ENCODE results near the gene SHTN1. TPM values are rescaled to one million over a fixed set of nuclear protein-coding genes. Genes with fewer than 3 reads are reported as not detected.

SHTN1 gene
- polyA plus RNA-seq, 1 donor = 37.2 TPM

GRCh38 chr10:116988311-116988710, 16.7 kb downstream of the SHTN1 start:
- H3K4me3 ChIP-seq (ENCODE audit: low read length) = no peak overlapping the region

GRCh38 chr10:116985611-116986010, 19.4 kb downstream of the SHTN1 start:
- DNase-seq = no peak
- Histone ChIP-seq H3K27ac (ENCODE audit: low read length) (no peak overlapping the region), H3K36me3 (ENCODE audit: control insufficient read depth, insufficient read depth, low read length) (peaks cover 2% of the 10 kb centered on the region), H3K4me3 (ENCODE audit: low read length) (no peak overlapping the region), H3K9me3 (ENCODE audit: control insufficient read depth, low read depth, low read length) (no peaks in the 10 kb centered on the region), H3K4me1 (ENCODE audit: control insufficient read depth, insufficient read depth, low read length) (peaks cover 19% of the 10 kb centered on the region), H3K27me3 (ENCODE audit: control insufficient read depth, insufficient read depth, low read length) (no peaks in the 10 kb centered on the region)
- 50% methylated on average over 2 of the region's 2 CpGs for WGBS (ENCODE audit: insufficient coverage, low lambda C conversion rate)

More at GRCh38 chr10:116988311-116988710, 16.7 kb downstream of the SHTN1 start:
- no peaks in the 10 kb centered on the region for H3K9me3 ChIP-seq (ENCODE audit: control insufficient read depth, low read depth, low read length)
- H3K36me3 ChIP-seq (ENCODE audit: control insufficient read depth, insufficient read depth, low read length) = peaks cover 4% of the 10 kb centered on the region
- H3K27me3 ChIP-seq (ENCODE audit: control insufficient read depth, insufficient read depth, low read length) = no peaks in the 10 kb centered on the region
- no peak for DNase-seq
- peaks cover 19% of the 10 kb centered on the region for H3K4me1 ChIP-seq (ENCODE audit: control insufficient read depth, insufficient read depth, low read length)
- H3K27ac ChIP-seq (ENCODE audit: low read length) = no peak overlapping the region

- WGBS (ENCODE audit: insufficient coverage, low lambda C conversion rate) = no CpG with 5 or more reads among the region's 3 CpGs
- Histone ChIP-seq H3K27ac (ENCODE audit: low read length) (no peak overlapping the region), H3K27me3 (ENCODE audit: control insufficient read depth, insufficient read depth, low read length) (no peaks in the 10 kb centered on the region), H3K9me3 (ENCODE audit: control insufficient read depth, low read depth, low read length) (no peaks in the 10 kb centered on the region), H3K36me3 (ENCODE audit: control insufficient read depth, insufficient read depth, low read length) (no peaks in the 10 kb centered on the region), H3K4me3 (ENCODE audit: low read length) (no peak overlapping the region), H3K4me1 (ENCODE audit: control insufficient read depth, insufficient read depth, low read length) (peaks cover 10% of the 10 kb centered on the region)
- DNase-seq = peak; percentile 5 to 53
These were observed 20.6 kb downstream of the SHTN1 start for GRCh38 chr10:116984202-116984990.

- no peaks in the 10 kb centered on the region for H3K27me3 ChIP-seq (ENCODE audit: control insufficient read depth, insufficient read depth, low read length)
- H3K27ac ChIP-seq (ENCODE audit: low read length) = no peak overlapping the region
- H3K9me3 ChIP-seq (ENCODE audit: control insufficient read depth, low read depth, low read length) = no peaks in the 10 kb centered on the region
- H3K36me3 ChIP-seq (ENCODE audit: control insufficient read depth, insufficient read depth, low read length) = peaks cover 9% of the 10 kb centered on the region
- WGBS (ENCODE audit: insufficient coverage, low lambda C conversion rate) = 33% methylated on average over 1 of the region's 3 CpGs
- H3K4me3 ChIP-seq (ENCODE audit: low read length) = no peak overlapping the region
- DNase-seq = no peak
- H3K4me1 ChIP-seq (ENCODE audit: control insufficient read depth, insufficient read depth, low read length) = peaks cover 10% of the 10 kb centered on the region
These were observed 24.9 kb downstream of the SHTN1 start for GRCh38 chr10:116980041-116980440.

GRCh38 chr10:116978901-116979300, 26.1 kb downstream of the SHTN1 start:
- Histone ChIP-seq H3K27ac (ENCODE audit: low read length) (no peak overlapping the region), H3K4me1 (ENCODE audit: control insufficient read depth, insufficient read depth, low read length) (peaks cover 3% of the 10 kb centered on the region), H3K9me3 (ENCODE audit: control insufficient read depth, low read depth, low read length) (no peaks in the 10 kb centered on the region), H3K36me3 (ENCODE audit: control insufficient read depth, insufficient read depth, low read length) (peaks cover 9% of the 10 kb centered on the region), H3K27me3 (ENCODE audit: control insufficient read depth, insufficient read depth, low read length) (no peaks in the 10 kb centered on the region), H3K4me3 (ENCODE audit: low read length) (no peak overlapping the region)
- DNase-seq = no peak
- WGBS (ENCODE audit: insufficient coverage, low lambda C conversion rate) = 89% methylated on average over 1 of the region's 2 CpGs

GRCh38 chr10:116974456-116975005, 30.5 kb downstream of the SHTN1 start:
- DNase-seq = no peak
- WGBS (ENCODE audit: insufficient coverage, low lambda C conversion rate) = 86% methylated on average over 1 of the region's 5 CpGs
- Histone ChIP-seq H3K27ac (ENCODE audit: low read length) (no peak overlapping the region), H3K4me1 (ENCODE audit: control insufficient read depth, insufficient read depth, low read length) (no peaks in the 10 kb centered on the region), H3K27me3 (ENCODE audit: control insufficient read depth, insufficient read depth, low read length) (no peaks in the 10 kb centered on the region), H3K9me3 (ENCODE audit: control insufficient read depth, low read depth, low read length) (no peaks in the 10 kb centered on the region), H3K36me3 (ENCODE audit: control insufficient read depth, insufficient read depth, low read length) (peaks cover 9% of the 10 kb centered on the region), H3K4me3 (ENCODE audit: low read length) (no peak overlapping the region)

DNA sequence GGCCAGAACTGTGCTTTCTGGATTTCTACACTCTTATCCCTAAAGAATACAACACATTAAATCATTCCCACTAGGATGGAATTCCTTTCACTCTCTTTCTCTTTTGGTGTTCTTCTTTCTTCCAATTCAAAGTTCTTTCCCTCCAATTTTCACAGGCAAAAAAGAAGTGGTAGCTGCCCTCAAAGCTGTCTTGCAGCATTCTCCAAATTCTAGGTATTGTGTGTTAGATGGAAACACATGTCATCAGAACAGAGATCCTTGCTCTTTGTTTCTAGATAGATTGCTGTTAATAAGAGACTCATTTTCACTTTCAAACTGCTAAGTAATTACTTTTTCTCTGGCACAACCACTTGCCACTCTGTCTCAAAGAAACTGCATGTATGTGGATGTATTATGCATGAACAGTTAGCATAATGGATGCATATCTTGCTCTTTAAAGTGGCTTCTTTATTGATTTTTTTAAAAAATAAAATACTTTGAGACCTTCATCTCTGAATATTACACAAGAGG, 31.0 kb downstream of the SHTN1 start:
- no peak overlapping the region for H3K4me3 ChIP-seq (ENCODE audit: low read length)
- no peak for DNase-seq
- no peaks in the 10 kb centered on the region for H3K9me3 ChIP-seq (ENCODE audit: control insufficient read depth, low read depth, low read length)
- peaks cover 9% of the 10 kb centered on the region for H3K36me3 ChIP-seq (ENCODE audit: control insufficient read depth, insufficient read depth, low read length)
- H3K27ac ChIP-seq (ENCODE audit: low read length) = no peak overlapping the region
- no peaks in the 10 kb centered on the region for H3K4me1 ChIP-seq (ENCODE audit: control insufficient read depth, insufficient read depth, low read length)
- H3K27me3 ChIP-seq (ENCODE audit: control insufficient read depth, insufficient read depth, low read length) = no peaks in the 10 kb centered on the region

GRCh38 chr10:116973371-116973905, 31.5 kb downstream of the SHTN1 start:
- Histone ChIP-seq H3K9me3 (ENCODE audit: control insufficient read depth, low read depth, low read length) (no peaks in the 10 kb centered on the region), H3K4me1 (ENCODE audit: control insufficient read depth, insufficient read depth, low read length) (no peaks in the 10 kb centered on the region), H3K27ac (ENCODE audit: low read length) (no peak overlapping the region), H3K36me3 (ENCODE audit: control insufficient read depth, insufficient read depth, low read length) (peaks cover 7% of the 10 kb centered on the region), H3K27me3 (ENCODE audit: control insufficient read depth, insufficient read depth, low read length) (no peaks in the 10 kb centered on the region), H3K4me3 (ENCODE audit: low read length) (no peak overlapping the region)
- WGBS (ENCODE audit: insufficient coverage, low lambda C conversion rate) = 100% methylated on average over 1 of the region's 4 CpGs
- DNase-seq = no peak

- H3K4me1 ChIP-seq (ENCODE audit: control insufficient read depth, insufficient read depth, low read length) = no peaks in the 10 kb centered on the region
- H3K4me3 ChIP-seq (ENCODE audit: low read length) = no peak overlapping the region
- peaks cover 3% of the 10 kb centered on the region for H3K36me3 ChIP-seq (ENCODE audit: control insufficient read depth, insufficient read depth, low read length)
- no peaks in the 10 kb centered on the region for H3K27me3 ChIP-seq (ENCODE audit: control insufficient read depth, insufficient read depth, low read length)
- WGBS (ENCODE audit: insufficient coverage, low lambda C conversion rate) = no CpG with 5 or more reads among the region's 1 CpG
- no peaks in the 10 kb centered on the region for H3K9me3 ChIP-seq (ENCODE audit: control insufficient read depth, low read depth, low read length)
- no peak for DNase-seq
- H3K27ac ChIP-seq (ENCODE audit: low read length) = no peak overlapping the region
These were observed 32.9 kb downstream of the SHTN1 start for GRCh38 chr10:116972131-116972530.

DNA sequence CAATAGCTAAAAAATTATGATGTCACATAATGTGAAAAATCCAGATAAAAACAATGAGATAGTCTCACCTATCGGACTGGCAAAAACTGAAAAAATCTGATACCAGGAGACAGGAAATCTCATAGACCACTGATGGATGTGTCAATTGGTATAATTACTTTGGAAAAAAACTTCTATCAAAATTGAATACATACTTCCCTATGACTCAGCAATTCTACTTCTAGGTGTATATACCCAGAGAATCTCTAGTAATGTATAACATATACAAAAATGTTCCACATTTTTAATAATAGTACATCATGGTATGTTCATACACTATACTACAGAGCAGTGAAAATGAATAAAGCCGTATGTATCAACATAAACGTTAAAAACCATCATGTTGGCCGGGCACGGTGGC, 34.9 kb downstream of the SHTN1 start:
- Histone ChIP-seq H3K27ac (ENCODE audit: low read length) (no peak overlapping the region), H3K4me1 (ENCODE audit: control insufficient read depth, insufficient read depth, low read length) (no peaks in the 10 kb centered on the region), H3K27me3 (ENCODE audit: control insufficient read depth, insufficient read depth, low read length) (no peaks in the 10 kb centered on the region), H3K36me3 (ENCODE audit: control insufficient read depth, insufficient read depth, low read length) (peaks cover 8% of the 10 kb centered on the region), H3K4me3 (ENCODE audit: low read length) (no peak overlapping the region), H3K9me3 (ENCODE audit: control insufficient read depth, low read depth, low read length) (no peaks in the 10 kb centered on the region)
- 100% methylated on average over 1 of the region's 5 CpGs for WGBS (ENCODE audit: insufficient coverage, low lambda C conversion rate)
- no peak for DNase-seq

Measured in large intestine (tissue), 3 donors.